Body of pancreas (tissue), 4 donors: ENCODE results near the gene PLEK.

Source experiments
- POLR2A ChIP-seq, 3 donors: fragments of 450-650 bp; IDR thresholded peaks; one replicate each; pipeline ENCODE4 v1.6.1; 2016; ENCODE audit warnings: antibody characterized with exemption in 3 of 3, mild to moderate bottlenecking in 2 of 3
- TF ChIP-seq, protein P1 (sequence below), 7 experiments: fragments of 450-650 bp in 4 of 7; fragments of 200-600 bp in 3 of 7; sonication (generic) in 3 of 7; IDR thresholded peaks; one replicate each; pipeline ENCODE4 v1.5.1; 2016 to 2019; ENCODE audit warnings: antibody characterized with exemption in 7 of 7

DNA sequence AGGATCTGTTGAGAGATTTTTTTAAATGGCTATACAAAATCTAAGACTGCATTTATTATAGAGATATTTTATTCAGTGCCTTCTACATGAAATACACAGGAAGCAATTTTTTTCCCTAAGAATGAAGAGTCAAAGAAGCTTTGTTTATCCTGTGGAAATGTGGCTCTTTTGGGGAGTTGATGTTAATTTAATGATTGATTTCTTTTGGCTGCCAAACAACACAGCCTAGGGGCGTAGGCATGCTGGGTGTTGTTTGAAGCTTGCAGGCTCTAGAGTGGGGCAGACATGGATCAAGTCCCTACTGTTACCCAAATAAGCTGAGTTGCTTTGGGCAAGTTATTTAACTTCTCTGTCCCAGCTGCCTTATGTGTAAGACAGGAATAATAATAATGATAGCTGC, 21.1 kb upstream of the PLEK start:
- TF ChIP-seq, protein P1, sequence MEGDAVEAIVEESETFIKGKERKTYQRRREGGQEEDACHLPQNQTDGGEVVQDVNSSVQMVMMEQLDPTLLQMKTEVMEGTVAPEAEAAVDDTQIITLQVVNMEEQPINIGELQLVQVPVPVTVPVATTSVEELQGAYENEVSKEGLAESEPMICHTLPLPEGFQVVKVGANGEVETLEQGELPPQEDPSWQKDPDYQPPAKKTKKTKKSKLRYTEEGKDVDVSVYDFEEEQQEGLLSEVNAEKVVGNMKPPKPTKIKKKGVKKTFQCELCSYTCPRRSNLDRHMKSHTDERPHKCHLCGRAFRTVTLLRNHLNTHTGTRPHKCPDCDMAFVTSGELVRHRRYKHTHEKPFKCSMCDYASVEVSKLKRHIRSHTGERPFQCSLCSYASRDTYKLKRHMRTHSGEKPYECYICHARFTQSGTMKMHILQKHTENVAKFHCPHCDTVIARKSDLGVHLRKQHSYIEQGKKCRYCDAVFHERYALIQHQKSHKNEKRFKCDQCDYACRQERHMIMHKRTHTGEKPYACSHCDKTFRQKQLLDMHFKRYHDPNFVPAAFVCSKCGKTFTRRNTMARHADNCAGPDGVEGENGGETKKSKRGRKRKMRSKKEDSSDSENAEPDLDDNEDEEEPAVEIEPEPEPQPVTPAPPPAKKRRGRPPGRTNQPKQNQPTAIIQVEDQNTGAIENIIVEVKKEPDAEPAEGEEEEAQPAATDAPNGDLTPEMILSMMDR (IDR thresholded peaks at IDR 0.05): no peak
- TF ChIP-seq POLR2A (IDR thresholded peaks at IDR 0.05): no peak
